GM18861 (cell line): ENCODE results near the gene CNBP.
A peak's percentile ranks its signal among the peaks of the same experiment; 100 is the strongest.
"Not testable (repeated sequence)": the region's sequence is repeated elsewhere in the genome, so short reads cannot be mapped to it uniquely, and the experiment has no call there.

Experiments used
- ATAC-seq: cut with Tn5 transposase; IDR thresholded peaks from one replicate; pipeline ENCODE4 v1.9.1; 2021; ENCODE audit not compliant: unreplicated experiment

CNBP gene

GRCh38 chr3:129185783-129186182, 2.1 kb upstream of the CNBP start:
- ATAC-seq = no peak

- not testable (repeated sequence) for ATAC-seq
Measured at GRCh38 chr3:129184784-129185542, 1.3 kb upstream of the CNBP start.

GRCh38 chr3:129184396-129184657, 631 bp upstream of the CNBP start:
- ATAC-seq = no peak

- ATAC-seq = no peak
Measured at GRCh38 chr3:129182390-129183185, 1.1 kb downstream of the CNBP start.

- no peak for ATAC-seq
Measured at GRCh38 chr3:129181819-129182218, 1.9 kb downstream of the CNBP start.

- no peak for ATAC-seq
Measured at GRCh38 chr3:129180461-129180860, 3.2 kb downstream of the CNBP start.

- ATAC-seq = no peak
Measured at GRCh38 chr3:129176051-129176450, 7.6 kb downstream of the CNBP start.

GRCh38 chr3:129173725-129174124, 10.0 kb downstream of the CNBP start:
- no peak for ATAC-seq

- ATAC-seq = no peak
Measured at GRCh38 chr3:129173206-129173605, 10.5 kb downstream of the CNBP start.

GRCh38 chr3:129166579-129167332, 16.9 kb downstream of the CNBP start:
- no peak for ATAC-seq

- not testable (repeated sequence) for ATAC-seq
Measured at GRCh38 chr3:129165594-129165993, 18.1 kb downstream of the CNBP start.

- no peak for ATAC-seq
Measured at GRCh38 chr3:129164500-129164899, 19.2 kb downstream of the CNBP start.

- ATAC-seq = no peak
Measured at GRCh38 chr3:129162729-129163579, 20.7 kb downstream of the CNBP start.

GRCh38 chr3:129161860-129162271, 21.8 kb downstream of the CNBP start:
- ATAC-seq = no peak

- ATAC-seq = peak; percentile 54
Measured at GRCh38 chr3:129160891-129161859, 22.5 kb downstream of the CNBP start, which contains the start of gene ISY1. Gene ISY1, minus strand, starts transcription at chr3:129161063. Its CDS starts 88 bp downstream, at chr3:129160975.

GRCh38 chr3:129144786-129145185, 38.9 kb downstream of the CNBP start:
- no peak for ATAC-seq

- not testable (repeated sequence) for ATAC-seq
Measured at GRCh38 chr3:129141011-129141410, 42.7 kb downstream of the CNBP start.

- ATAC-seq = no peak
Measured at GRCh38 chr3:129139911-129140310, 43.8 kb downstream of the CNBP start.

- ATAC-seq = not testable (repeated sequence)
Measured at GRCh38 chr3:129136275-129136674, 47.4 kb downstream of the CNBP start.
